Fibroblast of peridontal ligament (primary cell): ENCODE measurements around the gene PDK4.
"Not testable (repeated sequence)": the region's sequence is repeated elsewhere in the genome, so short reads cannot be mapped to it uniquely, and the experiment has no call there.

Source experiments
- DNase-seq: peaks from one replicate; pipeline ENCODE4 v3.0.0-alpha.2; 2010; ENCODE audit errors: extremely low read depth

PDK4 gene

DNA sequence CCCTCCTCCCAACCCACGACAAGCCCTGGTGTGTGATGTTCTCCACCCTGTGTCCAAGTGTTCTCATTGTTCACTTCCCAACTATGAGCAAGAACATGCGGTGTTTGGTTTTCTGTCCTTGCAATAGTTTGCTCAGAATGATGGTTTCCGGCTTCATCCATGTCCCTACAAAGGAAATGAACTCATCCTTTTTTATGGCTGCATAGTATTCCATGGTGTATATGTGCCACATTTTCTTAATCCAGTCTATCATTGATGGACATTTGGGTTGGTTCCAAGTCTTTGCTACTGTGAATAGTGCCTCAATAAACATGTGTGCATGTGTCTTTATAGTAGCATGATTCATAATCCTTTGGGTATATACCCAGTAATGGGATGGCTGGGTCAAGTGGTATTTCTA lies 8.5 kb upstream of the PDK4 start:
- not testable (repeated sequence) for DNase-seq

DNA sequence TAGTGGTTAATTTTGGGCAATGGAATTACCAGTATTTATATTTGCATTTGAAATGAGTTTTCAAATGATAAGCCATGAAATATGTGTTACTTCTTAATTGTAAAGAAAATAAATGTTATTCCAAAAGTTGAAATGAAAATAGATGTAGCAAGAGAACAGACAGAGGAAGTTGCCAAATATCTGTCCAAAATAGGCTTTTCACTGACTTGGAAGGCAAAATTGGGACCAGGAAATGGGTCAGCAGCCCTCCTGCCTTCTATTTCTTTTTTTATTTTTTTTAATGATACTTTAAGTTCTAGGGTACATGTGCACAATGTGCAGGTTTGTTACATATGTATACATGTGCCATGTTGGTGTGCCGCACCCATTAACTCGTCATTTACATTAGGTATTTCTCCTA lies 8.1 kb upstream of the PDK4 start:
- not testable (repeated sequence) for DNase-seq

DNA sequence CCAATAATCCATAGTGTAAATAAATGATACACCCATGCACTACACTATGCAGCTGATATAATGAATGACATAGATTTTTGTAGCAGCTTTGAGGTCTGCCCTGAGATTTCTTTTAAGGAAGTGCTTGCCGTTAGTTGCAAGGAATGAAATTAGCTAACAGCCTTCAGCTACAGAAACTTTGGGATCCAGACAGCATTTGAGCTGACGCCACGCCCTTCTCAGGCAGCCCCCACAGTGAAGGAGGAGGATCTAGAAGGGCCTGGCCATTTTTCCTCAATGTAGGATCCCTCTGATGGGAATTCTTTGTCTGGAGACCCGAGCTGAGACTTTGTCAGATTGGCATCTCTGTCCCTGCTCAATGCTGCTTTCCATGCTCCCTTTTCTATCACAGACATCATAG lies 6.1 kb upstream of the PDK4 start:
- DNase-seq = no peak

DNA sequence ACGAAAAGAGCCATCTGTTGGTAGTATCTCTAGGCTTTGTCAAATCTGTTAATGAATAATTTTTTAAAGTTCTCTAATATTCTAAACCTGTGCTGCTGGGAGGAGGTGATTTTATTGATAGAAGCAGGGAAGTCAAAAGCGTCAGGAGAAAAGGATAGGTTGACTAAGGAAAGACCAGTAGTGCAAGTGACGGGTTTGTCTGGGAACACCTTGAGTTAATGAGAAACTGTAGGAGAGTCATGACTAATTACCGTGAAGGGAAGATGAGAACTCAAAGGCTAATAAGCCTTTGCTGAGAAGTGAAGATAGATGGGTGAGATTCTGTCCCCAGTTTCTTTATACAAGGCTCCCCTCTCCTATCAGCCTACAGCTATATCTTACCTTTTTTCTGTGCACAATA lies 5.0 kb upstream of the PDK4 start:
- DNase-seq = no peak

DNA sequence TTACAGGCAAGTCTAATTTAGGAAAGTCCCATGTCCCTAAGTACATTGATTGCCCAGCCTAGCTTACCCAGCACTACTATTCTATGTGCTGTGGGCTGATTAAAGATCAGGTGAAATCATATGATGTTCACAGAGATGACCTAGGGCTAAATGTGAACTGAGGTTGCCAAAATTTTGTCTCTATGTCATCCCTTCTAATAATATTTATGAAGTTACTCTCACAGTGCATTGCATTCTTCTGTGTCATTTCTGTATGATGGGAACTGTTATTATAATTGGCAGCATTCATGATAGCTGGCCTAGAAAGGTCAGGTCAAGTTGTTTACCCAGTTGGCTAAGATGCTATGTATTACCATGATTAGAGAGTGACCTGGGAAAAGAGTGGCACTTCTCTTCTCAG lies 2.8 kb upstream of the PDK4 start:
- no peak for DNase-seq

DNA sequence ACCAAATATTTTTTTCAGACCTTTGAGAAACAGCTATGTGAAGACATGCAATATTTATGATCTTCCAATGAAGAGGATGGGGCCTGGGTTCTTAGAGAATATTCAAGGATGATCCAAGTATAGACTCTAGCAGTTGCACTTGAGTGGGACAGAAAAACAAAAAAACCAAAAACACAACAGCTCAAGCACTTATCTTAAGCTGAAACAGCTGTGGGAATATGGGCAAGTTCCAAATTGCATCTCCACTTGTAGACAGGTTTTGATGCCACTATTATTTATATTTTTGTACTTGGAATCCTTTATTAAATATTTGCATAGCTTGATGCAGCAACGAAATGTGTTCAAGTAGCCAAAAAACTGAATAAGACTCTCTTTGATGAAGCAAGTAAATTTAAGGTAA lies 2.2 kb upstream of the PDK4 start:
- DNase-seq = no peak

DNA sequence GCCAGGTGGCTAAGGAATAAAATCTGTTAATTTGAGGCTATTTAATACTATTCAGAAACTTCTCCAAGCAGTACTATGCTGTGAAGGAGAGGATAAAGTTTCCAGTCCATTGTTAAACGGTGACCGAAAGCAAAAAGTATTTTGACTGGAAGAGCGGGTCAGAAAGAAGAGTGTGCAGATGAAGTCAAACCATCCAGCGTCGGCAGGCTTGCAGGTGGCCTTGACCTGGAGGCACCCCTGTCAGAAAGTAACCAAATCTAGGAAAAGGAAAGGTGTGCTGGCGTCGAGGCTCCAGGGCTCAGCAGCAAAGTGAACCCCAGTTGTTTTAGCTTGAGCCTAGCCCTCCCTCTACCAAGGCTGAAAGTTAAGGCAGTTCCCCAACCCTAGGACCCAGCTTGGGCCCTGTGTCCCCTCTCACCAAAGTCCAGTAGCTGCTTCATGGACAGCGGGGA lies 544 bp downstream of the PDK4 start:
- no peak for DNase-seq

DNA sequence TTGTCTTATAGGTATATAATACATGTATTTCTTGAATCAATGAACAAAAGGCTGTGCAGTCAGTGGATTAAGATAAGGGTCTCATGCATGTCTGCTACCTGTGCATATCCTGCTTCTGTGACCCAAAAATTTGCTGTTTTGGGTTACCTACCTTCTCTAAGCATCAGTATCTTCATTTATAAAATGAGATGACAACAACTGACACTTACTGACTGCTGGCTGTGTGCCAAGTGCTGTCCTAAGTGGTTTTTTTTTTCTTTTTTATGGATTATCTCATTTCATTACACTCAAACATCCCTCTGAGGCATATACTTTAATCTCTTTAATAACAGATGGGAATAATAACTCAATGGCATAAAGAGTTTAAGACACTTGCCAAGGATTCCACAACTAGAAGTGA lies 2.1 kb downstream of the PDK4 start:
- DNase-seq = no peak

DNA sequence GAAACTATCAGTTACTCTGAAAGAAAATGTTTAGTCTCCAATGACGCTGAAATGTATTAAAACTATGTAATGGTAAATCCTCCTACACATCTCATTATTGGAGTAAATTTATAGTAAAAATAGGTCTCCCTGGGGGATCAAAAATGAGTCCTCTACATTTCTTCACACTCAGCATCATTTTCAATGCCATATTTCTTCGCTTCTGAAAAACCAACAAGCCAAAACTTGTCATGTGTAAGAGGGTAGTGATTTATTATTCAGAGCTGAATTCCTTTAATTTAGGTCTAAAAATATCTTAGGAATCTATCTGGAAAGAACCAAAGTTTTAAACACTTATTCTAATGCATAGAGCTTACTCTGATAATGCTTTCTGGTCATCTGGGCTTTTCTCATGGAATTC lies 3.0 kb downstream of the PDK4 start:
- DNase-seq = no peak

DNA sequence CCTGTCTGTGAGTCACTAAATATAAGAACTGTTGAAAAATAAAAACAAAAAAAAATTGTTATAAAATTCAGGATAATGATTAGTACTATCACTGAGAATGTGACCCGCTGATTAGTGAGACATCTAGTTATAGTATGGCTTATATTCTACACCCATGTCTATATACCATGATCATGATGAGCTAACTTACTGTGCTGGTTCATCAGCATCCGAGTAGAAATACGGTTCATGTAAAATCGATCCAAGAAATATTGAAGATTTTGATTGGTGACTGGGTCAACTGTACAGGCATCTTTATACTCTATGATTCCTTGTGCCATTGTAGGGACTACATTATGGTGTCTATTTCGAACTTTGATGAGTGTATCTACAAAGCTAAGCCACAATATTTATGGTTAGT lies 3.7 kb downstream of the PDK4 start:
- DNase-seq = no peak

DNA sequence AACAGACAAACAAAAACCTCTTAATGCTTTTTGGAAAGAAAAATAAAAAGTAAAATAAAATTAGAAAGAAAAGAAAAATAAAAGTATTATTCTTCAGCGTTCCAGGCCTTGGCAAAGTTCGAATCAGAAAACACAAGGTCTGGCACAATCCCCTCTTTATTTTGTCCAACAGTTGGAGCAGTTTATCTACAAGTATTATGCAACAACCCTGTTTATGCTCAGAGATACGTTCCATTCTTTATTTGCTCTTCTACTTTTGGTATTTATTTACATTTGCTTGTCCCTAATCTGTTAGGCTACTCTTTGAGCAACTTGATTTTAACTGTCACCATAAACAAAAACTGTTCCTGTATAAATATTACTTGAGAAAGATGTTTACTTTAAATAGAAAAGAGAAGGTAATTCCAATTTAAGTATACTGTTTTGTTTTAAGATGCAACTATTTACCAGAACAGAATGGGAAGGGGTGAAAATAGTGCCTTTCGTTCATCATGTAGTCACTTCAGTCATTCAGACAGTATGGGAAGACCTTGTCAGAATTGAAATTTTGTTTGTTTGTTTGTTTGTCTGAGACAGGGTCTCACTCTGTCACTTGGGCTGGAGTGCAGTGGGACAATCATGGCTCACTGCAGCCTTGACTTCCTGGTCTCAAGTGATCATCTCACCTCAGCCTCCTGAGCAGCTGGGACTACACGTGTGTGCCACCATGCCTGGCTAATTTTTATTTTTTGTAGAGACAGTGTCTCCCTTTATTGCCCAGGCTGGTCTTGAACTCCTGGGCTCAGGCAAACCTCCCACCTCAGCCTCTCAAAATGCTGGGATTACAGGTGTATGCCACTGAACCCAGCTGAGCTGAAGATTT lies 5.7 kb downstream of the PDK4 start:
- DNase-seq = no peak

DNA sequence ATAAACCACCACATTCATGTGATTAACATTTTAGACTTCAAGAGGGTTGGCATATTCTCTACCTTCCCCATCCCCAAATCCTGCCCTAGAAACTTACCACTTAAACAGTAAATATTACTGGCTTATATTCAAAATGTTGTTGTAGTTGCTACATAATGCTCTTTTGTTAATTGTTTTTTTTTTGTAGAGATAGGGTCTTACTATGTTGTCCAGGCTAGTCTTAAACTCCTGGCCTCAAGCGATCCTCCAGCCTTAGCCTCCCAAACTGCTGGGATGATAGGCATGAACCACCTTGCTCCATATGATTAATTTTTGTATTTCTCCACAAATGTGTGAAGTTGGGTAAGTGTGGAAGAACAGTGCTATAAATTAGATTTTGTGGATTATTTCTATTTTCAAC lies 6.5 kb downstream of the PDK4 start:
- DNase-seq = no peak

DNA sequence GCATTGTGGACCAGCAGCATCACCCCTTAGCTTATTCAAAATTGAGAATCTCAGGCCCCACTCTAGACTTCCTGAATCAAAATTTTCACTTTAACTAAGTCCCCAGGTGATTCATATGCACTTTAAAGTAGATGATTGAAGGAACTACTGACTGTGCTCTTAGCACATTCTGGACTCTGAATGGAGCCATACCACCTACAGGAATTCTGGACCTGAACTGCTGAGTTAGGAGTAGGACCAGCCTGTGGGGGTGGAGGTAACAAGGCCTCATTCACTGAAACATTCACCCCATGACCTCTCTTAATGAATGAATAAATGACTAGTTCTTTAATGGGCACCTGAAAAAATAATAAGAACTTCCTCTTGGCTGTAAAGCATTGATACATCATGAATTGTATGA lies 7.3 kb downstream of the PDK4 start:
- no peak for DNase-seq

DNA sequence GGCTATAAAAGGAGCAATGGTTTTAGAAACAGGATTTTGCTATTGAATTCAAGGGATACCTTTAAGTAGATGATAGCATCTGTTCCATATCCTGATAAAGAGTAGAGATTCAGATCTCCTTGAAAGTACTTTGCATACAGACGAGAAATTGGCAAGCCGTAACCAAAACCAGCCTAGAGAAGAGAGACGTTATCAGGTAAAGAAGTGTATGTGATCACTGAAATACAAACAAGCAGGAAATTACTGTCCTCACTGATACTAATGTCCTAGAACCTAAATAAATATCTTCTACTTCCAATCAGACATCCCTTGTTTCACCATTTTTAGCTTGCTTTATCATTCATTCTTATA lies 9.4 kb downstream of the PDK4 start:
- no peak for DNase-seq

DNA sequence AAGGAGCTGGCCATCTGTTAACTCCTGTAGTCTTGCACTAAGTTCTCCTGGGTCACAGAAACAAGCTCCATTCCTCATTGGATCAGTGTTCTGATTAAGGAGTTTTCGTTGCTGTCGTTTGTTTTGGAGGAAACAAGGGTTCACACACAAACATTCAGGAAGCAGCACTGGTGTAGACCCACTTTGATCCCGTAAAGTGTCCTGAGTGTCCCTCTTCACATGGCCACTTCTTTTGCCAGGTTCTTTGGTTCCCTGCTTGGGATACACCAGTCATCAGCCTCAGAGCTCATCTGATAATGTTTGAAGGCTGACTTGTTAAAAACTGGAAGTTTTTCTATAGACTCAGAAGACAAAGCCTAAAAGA lies 10.9 kb downstream of the PDK4 start:
- no peak for DNase-seq

DNA sequence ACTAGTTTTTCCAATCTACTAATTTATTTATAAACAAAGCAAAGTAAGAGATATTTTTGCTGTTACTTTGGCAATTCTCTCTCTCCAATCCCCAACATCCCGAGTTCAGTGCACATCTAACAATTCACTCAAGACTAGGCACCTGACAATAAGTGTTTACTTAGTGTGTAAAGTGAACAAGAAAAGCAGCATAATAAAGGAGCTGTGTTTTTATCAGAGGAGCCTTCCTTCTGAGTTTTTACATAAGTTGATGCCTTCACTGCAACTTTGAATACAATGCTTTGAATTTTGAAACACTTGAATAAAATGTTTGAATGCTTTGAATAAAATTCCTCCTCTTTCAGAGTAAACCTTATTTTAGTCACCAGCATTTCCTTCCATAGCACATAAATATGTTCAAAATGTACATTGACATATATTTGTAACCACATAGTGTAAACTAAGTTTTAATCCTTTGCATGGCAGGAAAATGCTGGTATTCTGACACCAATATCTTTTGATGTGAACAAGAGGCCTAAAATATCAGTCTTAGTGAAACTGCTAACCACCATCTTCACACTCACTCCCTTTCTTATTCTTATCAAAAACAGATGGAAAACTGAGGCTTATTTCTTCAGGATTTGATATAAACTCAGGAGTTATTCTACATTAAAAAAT lies 11.4 kb downstream of the PDK4 start:
- no peak for DNase-seq

DNA sequence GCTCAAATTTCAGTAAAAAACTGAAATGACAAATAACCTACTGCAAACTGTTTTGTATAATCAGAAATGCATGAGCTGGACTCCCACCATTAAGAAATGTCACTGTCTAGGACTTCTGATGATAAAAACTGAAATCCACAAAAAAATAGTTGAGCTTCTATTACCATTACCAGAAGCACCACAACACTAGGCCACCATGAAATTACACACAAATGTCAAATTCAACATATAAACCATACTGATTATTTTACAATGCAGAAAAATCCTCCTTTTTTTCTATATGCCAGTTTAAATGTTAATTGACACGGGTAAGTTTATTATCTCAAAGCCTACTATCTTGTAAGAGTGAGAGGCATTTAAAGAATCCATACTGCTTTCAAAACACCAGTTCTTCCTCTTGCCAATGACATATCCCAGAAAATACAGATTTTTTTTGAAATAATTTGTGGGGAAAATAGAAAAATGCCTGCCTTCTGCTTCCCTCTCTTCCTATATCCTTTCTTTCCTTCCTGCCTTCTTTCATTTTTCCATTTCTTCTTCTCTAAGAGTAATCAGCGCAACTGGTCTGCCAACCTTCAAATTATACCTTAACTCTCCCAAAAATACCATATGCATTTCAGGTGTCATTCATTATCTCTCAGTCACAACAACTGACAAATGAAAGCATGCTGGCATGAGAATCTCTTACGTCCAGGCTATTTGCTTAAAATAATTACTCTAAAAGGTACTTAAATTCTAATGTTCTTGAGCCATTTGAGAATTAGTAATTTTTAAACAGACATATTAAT lies 12.3 kb downstream of the PDK4 start:
- no peak for DNase-seq

DNA sequence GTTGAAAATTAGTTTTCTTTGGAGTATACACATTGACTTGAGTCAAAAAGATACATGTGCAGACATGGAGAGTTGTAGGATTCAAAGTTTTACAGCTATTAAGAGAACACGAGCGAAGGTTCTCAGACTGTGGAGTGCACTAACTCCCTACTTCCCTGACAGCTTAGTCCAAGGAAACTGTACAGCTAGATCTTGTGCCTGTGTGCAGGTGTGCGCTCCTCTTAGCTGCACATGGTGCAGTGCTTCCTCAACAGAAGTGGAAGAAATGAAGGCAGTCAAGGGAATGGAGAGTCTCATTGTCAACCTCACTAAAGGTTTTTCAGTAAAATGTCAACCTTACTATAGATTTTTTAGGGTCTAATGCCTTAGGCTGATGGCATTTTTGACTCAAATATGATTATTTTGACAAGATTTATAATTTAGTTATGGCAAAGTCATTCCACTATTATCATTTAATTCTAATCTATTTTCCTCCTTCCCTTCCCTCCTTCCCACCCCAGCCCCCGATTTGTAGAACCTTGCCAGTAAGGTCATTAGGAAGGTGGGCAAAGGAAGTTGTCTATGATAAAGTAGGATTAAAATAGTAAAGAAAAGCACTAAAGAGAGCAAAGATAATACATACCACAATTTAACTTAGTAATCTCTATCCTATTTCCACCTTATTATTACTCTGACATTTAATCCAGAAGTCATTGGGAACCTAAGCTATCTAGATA lies 13.6 kb downstream of the PDK4 start:
- DNase-seq = no peak

DNA sequence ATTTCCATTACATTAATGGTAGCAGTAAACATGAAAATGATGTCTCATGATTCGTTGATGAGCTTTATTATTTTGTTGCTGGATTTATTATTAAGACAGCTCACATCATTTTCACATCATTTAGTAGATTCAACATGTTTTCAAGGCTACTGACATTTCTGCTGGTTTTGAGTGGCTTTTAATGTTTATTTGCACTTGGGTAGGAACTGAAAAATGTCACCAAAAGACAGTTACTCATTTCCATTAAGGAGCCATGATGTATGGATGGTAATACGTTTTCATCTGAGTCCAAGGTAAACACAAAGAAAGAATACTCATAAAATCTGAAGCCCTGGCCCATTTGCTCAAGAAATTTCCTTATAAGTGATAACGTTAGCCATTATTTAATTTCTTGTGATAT lies 14.8 kb downstream of the PDK4 start:
- DNase-seq = no peak

DNA sequence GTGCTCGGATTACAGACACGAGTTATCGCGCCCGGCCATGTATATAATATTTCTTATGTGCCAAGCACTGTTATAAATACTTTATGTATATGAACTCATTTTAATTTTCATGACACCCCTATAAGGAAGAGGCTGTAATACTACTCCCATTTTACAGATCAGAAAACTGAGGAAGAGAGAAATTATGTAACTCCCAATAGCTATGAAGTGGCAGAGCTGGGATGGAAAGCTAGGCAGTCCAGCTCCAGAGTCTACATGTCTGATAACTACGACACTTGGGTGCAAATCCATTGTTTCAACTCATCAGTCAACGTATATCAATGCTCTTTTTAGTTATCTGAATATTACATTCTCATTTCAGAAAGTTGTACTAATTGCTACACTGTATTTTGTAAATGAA lies 17.0 kb downstream of the PDK4 start:
- no peak for DNase-seq

DNA sequence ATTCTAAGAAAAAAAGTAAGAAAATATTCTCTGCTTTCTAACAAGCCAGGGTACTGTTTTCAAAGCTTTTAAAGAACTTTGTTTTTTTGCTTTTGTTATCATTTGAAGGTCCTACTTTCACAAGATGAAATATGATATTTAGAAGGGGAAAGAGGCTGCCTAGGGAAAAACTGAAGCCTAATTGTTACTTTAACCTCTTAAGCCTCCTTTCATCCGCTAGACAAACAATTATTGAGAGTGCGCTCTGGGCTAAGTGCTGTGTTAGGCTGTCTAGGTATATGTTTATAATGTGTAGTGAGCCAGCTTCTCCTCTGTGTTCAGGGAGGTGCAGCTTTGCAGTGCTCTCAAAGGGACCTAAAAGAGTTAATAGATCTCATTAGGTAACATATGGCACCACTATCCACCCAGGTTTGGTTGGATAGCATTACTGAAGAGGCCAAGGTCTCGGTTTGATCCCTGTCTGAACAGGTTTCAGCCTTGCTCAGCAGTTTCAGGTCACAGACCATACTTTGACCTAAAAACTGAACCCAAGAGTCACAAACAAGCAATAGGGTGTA lies 17.9 kb downstream of the PDK4 start:
- no peak for DNase-seq

DNA sequence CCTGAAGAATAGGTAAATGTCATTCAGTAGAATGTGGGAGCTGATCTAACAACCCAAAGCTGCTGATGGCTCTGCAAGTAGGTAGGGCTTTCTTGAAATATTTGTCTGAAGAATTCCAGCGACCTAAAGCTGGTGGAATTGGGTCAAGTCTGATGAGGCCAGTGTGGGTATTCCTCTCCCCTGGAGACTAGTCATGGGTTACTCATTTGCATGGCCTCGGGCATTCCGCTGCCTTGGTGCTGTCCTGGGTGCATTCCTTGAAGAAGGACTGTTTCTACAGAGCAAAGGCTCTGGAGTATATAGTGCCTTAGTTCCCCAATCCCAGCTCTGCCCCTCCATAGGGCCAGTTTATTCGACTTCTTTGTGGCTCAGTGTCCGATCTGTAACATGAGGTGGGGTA lies 19.2 kb downstream of the PDK4 start:
- DNase-seq = no peak
